ENCODE data around the gene MT3. TPM values are rescaled to one million over a fixed set of nuclear protein-coding genes. Genes with fewer than 3 reads are reported as not detected.

MT3 gene
- polyA plus RNA-seq, 1 of the 3 experiments (the other 2 are of a cell fraction) = 0.43 TPM

GRCh38 chr16:56610609-56611111 is 21.3 kb downstream of the MT3 start:
- TF ChIP-seq FOSL2 (IDR thresholded peaks at IDR 0.05; ENCODE audit: borderline replicate concordance, low read depth) (no peak), ELF1 (IDR thresholded peaks at IDR 0.05) (peak; percentile 13; the same call in 1 of the 2 replicates)
- POLR2A ChIA-PET = interaction anchor here (1.5 kb wide), 1 partner anchor 72 kb away, joined by 6 read pairs; the partner anchor contains the start of gene MT1X
- peak overlapping the region in 1 of 2 experiments; percentile 94; a peak in 2 of 4 replicates for H3K4me3 ChIP-seq (ENCODE audit: low read depth in 2 of 2, low read length in 1 of 2)

DNA sequence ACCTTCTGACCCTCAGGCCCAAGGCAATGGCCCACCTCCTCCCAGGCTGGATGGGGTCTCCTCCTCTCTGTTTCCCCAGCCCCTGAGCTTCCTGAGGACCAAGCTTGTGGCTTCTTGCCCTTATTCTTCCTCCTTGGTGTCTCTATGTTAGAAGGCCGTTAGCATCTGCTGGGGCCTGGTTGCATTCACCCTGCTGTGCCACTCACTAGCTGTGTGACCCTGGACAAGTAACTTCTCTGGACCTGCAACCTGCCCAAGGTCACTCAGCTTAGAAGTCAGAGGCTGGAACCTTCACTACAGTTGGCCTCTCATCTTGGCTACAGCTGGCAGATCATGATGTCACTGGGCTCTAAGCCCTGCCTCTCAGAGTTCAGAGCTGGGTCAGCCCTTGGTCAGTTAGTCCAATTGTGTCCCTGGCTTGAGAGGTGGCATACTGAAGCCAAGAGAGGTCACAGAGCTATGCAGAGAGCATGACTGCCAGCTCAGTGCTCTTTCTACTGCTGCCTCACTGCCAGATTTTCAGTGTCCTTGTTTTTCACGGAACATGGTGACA is 22.0 kb downstream of the MT3 start:
- no peaks in the 10 kb centered on the region for H3K9me3 ChIP-seq
- no peaks in the 10 kb centered on the region; the same call in 1 of the 2 replicates for H4K20me1 ChIP-seq (ENCODE audit: insufficient read depth)
- H3K27me3 ChIP-seq (ENCODE audit: insufficient read depth) = no peaks in the 10 kb centered on the region
- H3K9me2 ChIP-seq = no peaks in the 10 kb centered on the region
- POLR2A ChIA-PET = interaction anchor here (1.5 kb wide), 1 partner anchor 71 kb away, joined by 6 read pairs; the partner anchor contains the start of gene MT1X
- H2AFZ ChIP-seq (ENCODE audit: low read depth) = no peak overlapping the region
- no peak for TF ChIP-seq YY1 (IDR thresholded peaks at IDR 0.05; ENCODE audit: low read depth)
- TF ChIP-seq SIN3A (IDR thresholded peaks at IDR 0.05; ENCODE audit: borderline replicate concordance, low read depth, low read length) = no peak
- peak; percentile 62; the same call in 1 of the 2 replicates for TF ChIP-seq RXRA (IDR thresholded peaks at IDR 0.05; ENCODE audit: borderline replicate concordance, low read depth)
- peaks cover 64% of the 10 kb centered on the region for H3F3A ChIP-seq (replicated peaks; ENCODE audit: insufficient read depth)
- H3K36me3 ChIP-seq (replicated peaks in 1 of 2; ENCODE audit: control insufficient read depth in 1 of 2, insufficient read depth in 2 of 2, low read length in 1 of 2) = no peaks in the 10 kb centered on the region
- DNase-seq = no peak
- WGBS (ENCODE audit: low lambda C conversion rate) = 75% methylated on average over 1 of the region's 2 CpGs
- peaks cover 43 to 55% of the 10 kb centered on the region in 2 experiments; a peak in 3 of 4 replicates for H3K4me1 ChIP-seq (ENCODE audit: control insufficient read depth in 1 of 2, insufficient read depth in 2 of 2, low read depth in 1 of 2, low read length in 1 of 2)
- H3K9ac ChIP-seq = no peak overlapping the region
- H3K27ac ChIP-seq (ENCODE audit: low read depth in 2 of 2, low read length in 1 of 2) = peak overlapping the region in 1 of 2 experiments; percentile 96; a peak in 3 of 4 replicates
- peaks cover 30% of the 10 kb centered on the region for H3K79me2 ChIP-seq (ENCODE audit: insufficient read depth)
- CTCF ChIA-PET = interaction anchor here (0.9 to 1.8 kb wide), 3 partner anchors 11 to 91 kb away, joined by 3 to 8 read pairs (median 4); no protein-coding TSS in a partner anchor
- H3K4me2 ChIP-seq = peak overlapping the region; percentile 88
- no peak overlapping the region for H3K4me3 ChIP-seq (ENCODE audit: low read depth in 2 of 2, low read length in 1 of 2)

More at GRCh38 chr16:56610609-56611111, 21.3 kb downstream of the MT3 start:
- peak overlapping the region; percentile 88 for H3K4me2 ChIP-seq
- CTCF ChIA-PET = interaction anchor here (0.9 to 1.8 kb wide), 2 partner anchors 10 to 91 kb away, joined by 4 to 8 read pairs; no protein-coding TSS in a partner anchor
- no peak overlapping the region for H2AFZ ChIP-seq (ENCODE audit: low read depth)
- peak overlapping the region; percentile 77 to 96 for H3K27ac ChIP-seq (ENCODE audit: low read depth in 2 of 2, low read length in 1 of 2)
- H3K9me3 ChIP-seq = no peaks in the 10 kb centered on the region
- DNase-seq = no peak
- WGBS (ENCODE audit: low lambda C conversion rate) = 78% methylated on average over 2 of the region's 2 CpGs
- no peaks in the 10 kb centered on the region for H3K27me3 ChIP-seq (ENCODE audit: insufficient read depth)
- no peaks in the 10 kb centered on the region; the same call in 1 of the 2 replicates for H4K20me1 ChIP-seq (ENCODE audit: insufficient read depth)
- no peaks in the 10 kb centered on the region for H3K9me2 ChIP-seq
- no peaks in the 10 kb centered on the region for H3K36me3 ChIP-seq (replicated peaks in 1 of 2; ENCODE audit: control insufficient read depth in 1 of 2, insufficient read depth in 2 of 2, low read length in 1 of 2)
- H3K4me1 ChIP-seq (ENCODE audit: control insufficient read depth in 1 of 2, insufficient read depth in 2 of 2, low read depth in 1 of 2, low read length in 1 of 2) = peaks cover 46 to 56% of the 10 kb centered on the region in 2 experiments; a peak in 3 of 4 replicates
- peaks cover 71% of the 10 kb centered on the region for H3F3A ChIP-seq (replicated peaks; ENCODE audit: insufficient read depth)
- peak overlapping the region; percentile 90 for H3K9ac ChIP-seq
- H3K79me2 ChIP-seq (ENCODE audit: insufficient read depth) = peaks cover 30% of the 10 kb centered on the region

DNA sequence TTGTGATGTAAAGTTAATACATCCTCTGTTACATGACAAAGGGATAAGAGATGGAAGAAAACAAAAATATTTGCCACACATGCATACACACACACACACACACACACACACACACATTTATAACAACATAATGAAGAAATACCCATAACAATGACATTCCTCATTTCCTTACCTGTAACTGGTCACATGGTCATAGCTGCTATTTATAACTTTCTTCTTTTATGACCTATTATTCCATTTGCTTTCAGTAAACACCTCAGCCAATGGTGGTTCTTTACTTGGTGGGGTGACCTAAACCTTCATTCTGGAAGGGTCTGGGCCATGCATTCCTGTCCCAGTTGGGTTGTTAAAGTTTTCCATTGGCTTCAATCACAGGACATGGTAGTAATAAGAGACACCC is 24.4 kb downstream of the MT3 start:
- peak overlapping the region; percentile 63; the same call in 1 of the 2 replicates for H3K4me2 ChIP-seq
- no peaks in the 10 kb centered on the region for H3K9me2 ChIP-seq
- H3K79me2 ChIP-seq (ENCODE audit: insufficient read depth) = peaks cover 27% of the 10 kb centered on the region
- peaks cover 25 to 39% of the 10 kb centered on the region in 2 experiments; a peak in 3 of 4 replicates for H3K4me1 ChIP-seq (ENCODE audit: control insufficient read depth in 1 of 2, insufficient read depth in 2 of 2, low read depth in 1 of 2, low read length in 1 of 2)
- no peaks in the 10 kb centered on the region for H3K9me3 ChIP-seq
- ChIA-PET CTCF (interaction anchor here (1.1 to 1.3 kb wide), 3 partner anchors 10 to 54 kb away, joined by 3 to 4 read pairs (median 3); partner anchors contain the start of gene MT1G), POLR2A (no interaction called here)
- H3K27me3 ChIP-seq (ENCODE audit: insufficient read depth) = no peaks in the 10 kb centered on the region
- DNase-seq = no peak
- H3F3A ChIP-seq (replicated peaks; ENCODE audit: insufficient read depth) = peaks cover 44% of the 10 kb centered on the region
- H3K9ac ChIP-seq = no peak overlapping the region; the same call in 1 of the 2 replicates
- H3K27ac ChIP-seq (ENCODE audit: low read depth in 2 of 2, low read length in 1 of 2) = peak overlapping the region in 1 of 2 experiments; percentile 71; a peak in 2 of 4 replicates
- TF ChIP-seq NFIC (IDR thresholded peaks at IDR 0.05; ENCODE audit: borderline replicate concordance) = no peak
- TF ChIP-seq NRF1 (IDR thresholded peaks at IDR 0.05; ENCODE audit: low read depth, low read length) = no peak
- no peak for TF ChIP-seq ZBTB33 (IDR thresholded peaks at IDR 0.05; ENCODE audit: borderline replicate concordance, low read depth)
- TF ChIP-seq REST (IDR thresholded peaks at IDR 0.05; ENCODE audit: low read depth, low read length) = no peak
- TF ChIP-seq YY1 (IDR thresholded peaks at IDR 0.05; ENCODE audit: low read depth) = no peak
- no peak for TF ChIP-seq TEAD4 (IDR thresholded peaks at IDR 0.05; ENCODE audit: borderline replicate concordance, insufficient read depth)
- no peak overlapping the region for H2AFZ ChIP-seq (ENCODE audit: low read depth)
- no peak overlapping the region for H3K4me3 ChIP-seq (ENCODE audit: low read depth in 2 of 2, low read length in 1 of 2)
- no peaks in the 10 kb centered on the region; the same call in 1 of the 2 replicates for H4K20me1 ChIP-seq (ENCODE audit: insufficient read depth)
- no peaks in the 10 kb centered on the region for H3K36me3 ChIP-seq (replicated peaks in 1 of 2; ENCODE audit: control insufficient read depth in 1 of 2, insufficient read depth in 2 of 2, low read length in 1 of 2)

Measured in SK-N-SH (cell line).